HG03439 (cell line): Measurements from ENCODE around the gene KRTAP20-4.

Experiments
- ATAC-seq: cut with Tn5 transposase; IDR thresholded peaks from one replicate; pipeline ENCODE4 v1.9.1; 2021; ENCODE audit warnings: mild to moderate bottlenecking, moderate library complexity; ENCODE audit not compliant: unreplicated experiment

KRTAP20-4 gene

GRCh38 chr21:30620522-30620921 is at the start of gene KRTAP20-4:
Gene KRTAP20-4 (plus strand): TSS chr21:30620627.
- no peak for ATAC-seq

- no peak for ATAC-seq
These were observed 42.7 kb upstream of the KRTAP20-4 start for GRCh38 chr21:30577766-30578165.

GRCh38 chr21:30579346-30579745 is 41.1 kb upstream of the KRTAP20-4 start:
- ATAC-seq: no peak

GRCh38 chr21:30580132-30580531 is 40.3 kb upstream of the KRTAP20-4 start:
- no peak for ATAC-seq

- ATAC-seq: no peak
These were observed 37.6 kb upstream of the KRTAP20-4 start for GRCh38 chr21:30582870-30583269.

- no peak for ATAC-seq
These were observed 30.1 kb upstream of the KRTAP20-4 start, which contains the start of gene KRTAP22-2 for GRCh38 chr21:30590297-30590696. Gene KRTAP22-2 (minus strand): TSS chr21:30590397.

GRCh38 chr21:30592140-30592539 is 28.3 kb upstream of the KRTAP20-4 start, which contains the start of gene KRTAP6-3:
Gene KRTAP6-3 (plus strand): TSS chr21:30592440. CDS start chr21:30592446, 6 bp downstream.
- ATAC-seq: no peak

- no peak for ATAC-seq
These were observed 21.6 kb upstream of the KRTAP20-4 start, which contains the start of gene KRTAP6-2 for GRCh38 chr21:30598802-30599201. Gene KRTAP6-2 (minus strand): TSS chr21:30598902. CDS start chr21:30598874, 28 bp downstream.

GRCh38 chr21:30600787-30601186 is 19.6 kb upstream of the KRTAP20-4 start, which contains the start of gene KRTAP22-1:
Gene KRTAP22-1 (plus strand): TSS chr21:30601087.
- no peak for ATAC-seq

- ATAC-seq: no peak
These were observed 14.5 kb upstream of the KRTAP20-4 start for GRCh38 chr21:30605968-30606367.

GRCh38 chr21:30612132-30612531 is 8.3 kb upstream of the KRTAP20-4 start:
- ATAC-seq: no peak

GRCh38 chr21:30613836-30614235 is 6.6 kb upstream of the KRTAP20-4 start, which contains the start of gene KRTAP6-1:
Gene KRTAP6-1 (minus strand): TSS chr21:30613930. CDS start chr21:30613904, 26 bp downstream.
- no peak for ATAC-seq

- no peak for ATAC-seq
These were observed 5.2 kb upstream of the KRTAP20-4 start for GRCh38 chr21:30615199-30615598.

- no peak for ATAC-seq
These were observed 4.3 kb upstream of the KRTAP20-4 start, which contains the start of gene KRTAP20-1 for GRCh38 chr21:30616125-30616524. Gene KRTAP20-1 (plus strand): TSS chr21:30616425. CDS start chr21:30616455, 30 bp downstream.

GRCh38 chr21:30620080-30620479 is 347 bp upstream of the KRTAP20-4 start:
- ATAC-seq: no peak

- ATAC-seq: no peak
These were observed 2.9 kb downstream of the KRTAP20-4 start for GRCh38 chr21:30623362-30623761.

GRCh38 chr21:30625449-30626165 is 5.2 kb downstream of the KRTAP20-4 start:
- no peak for ATAC-seq

GRCh38 chr21:30628109-30628508 is 7.7 kb downstream of the KRTAP20-4 start:
- no peak for ATAC-seq

- no peak for ATAC-seq
These were observed 8.8 kb downstream of the KRTAP20-4 start for GRCh38 chr21:30629200-30629599.

- ATAC-seq: no peak
These were observed 14.5 kb downstream of the KRTAP20-4 start, which contains the start of gene KRTAP20-2 for GRCh38 chr21:30634906-30635305. Gene KRTAP20-2 (plus strand): TSS chr21:30635206. CDS start chr21:30635264, 58 bp downstream.

GRCh38 chr21:30638686-30639085 is 18.3 kb downstream of the KRTAP20-4 start:
- ATAC-seq: no peak

- no peak for ATAC-seq
These were observed 22.1 kb downstream of the KRTAP20-4 start, which contains the start of gene KRTAP20-3 for GRCh38 chr21:30642564-30642963. Gene KRTAP20-3 (plus strand): TSS chr21:30642864.
